Vagina (tissue), 2 donors: ENCODE results near the gene PLK4.

Experiments
- POLR2AphosphoS5 ChIP-seq, 2 donors: sonication (generic); formaldehyde crosslinking; IDR thresholded peaks; one replicate each; pipeline ENCODE4 v1.9.0; 2017; ENCODE audit warnings: antibody characterized with exemption in 2 of 2, mild to moderate bottlenecking in 2 of 2, low read depth in 1 of 2; ENCODE audit not compliant: insufficient read depth in 1 of 2
- TF ChIP-seq, protein P1 (sequence below), 3 experiments: fragments of 450-650 bp in 2 of 3; fragments of 200-600 bp in 1 of 3; sonication (generic) in 1 of 3; IDR thresholded peaks; one replicate each; pipeline ENCODE4 v1.5.1; 2017 to 2019; ENCODE audit warnings: antibody characterized with exemption in 3 of 3, mild to moderate bottlenecking in 2 of 3, moderate library complexity in 2 of 3

DNA sequence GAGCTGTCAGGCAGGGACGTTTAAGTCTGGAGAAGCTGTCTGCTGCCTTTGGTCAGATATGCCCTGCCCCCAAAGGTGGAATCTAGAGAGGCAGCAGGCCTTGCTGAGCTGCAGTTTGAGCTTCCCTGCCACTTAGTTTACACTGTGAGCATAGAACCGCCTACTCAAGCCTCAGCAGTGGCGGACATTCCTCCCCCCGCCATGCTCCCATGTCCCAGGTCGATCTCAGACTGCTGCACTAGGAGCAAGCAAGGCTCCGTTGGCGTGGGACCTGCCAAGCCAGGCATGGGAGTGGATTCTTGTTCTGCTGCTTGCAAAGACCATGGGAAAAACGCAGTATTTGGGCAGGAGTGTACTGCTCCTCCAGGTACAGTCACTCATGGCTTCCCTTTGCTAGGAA lies 24.3 kb downstream of the PLK4 start:
- TF ChIP-seq POLR2AphosphoS5 (IDR thresholded peaks at IDR 0.05; ENCODE audit: insufficient read depth in 1 of 2, low read depth in 1 of 2) = no peak
- TF ChIP-seq, protein P1, sequence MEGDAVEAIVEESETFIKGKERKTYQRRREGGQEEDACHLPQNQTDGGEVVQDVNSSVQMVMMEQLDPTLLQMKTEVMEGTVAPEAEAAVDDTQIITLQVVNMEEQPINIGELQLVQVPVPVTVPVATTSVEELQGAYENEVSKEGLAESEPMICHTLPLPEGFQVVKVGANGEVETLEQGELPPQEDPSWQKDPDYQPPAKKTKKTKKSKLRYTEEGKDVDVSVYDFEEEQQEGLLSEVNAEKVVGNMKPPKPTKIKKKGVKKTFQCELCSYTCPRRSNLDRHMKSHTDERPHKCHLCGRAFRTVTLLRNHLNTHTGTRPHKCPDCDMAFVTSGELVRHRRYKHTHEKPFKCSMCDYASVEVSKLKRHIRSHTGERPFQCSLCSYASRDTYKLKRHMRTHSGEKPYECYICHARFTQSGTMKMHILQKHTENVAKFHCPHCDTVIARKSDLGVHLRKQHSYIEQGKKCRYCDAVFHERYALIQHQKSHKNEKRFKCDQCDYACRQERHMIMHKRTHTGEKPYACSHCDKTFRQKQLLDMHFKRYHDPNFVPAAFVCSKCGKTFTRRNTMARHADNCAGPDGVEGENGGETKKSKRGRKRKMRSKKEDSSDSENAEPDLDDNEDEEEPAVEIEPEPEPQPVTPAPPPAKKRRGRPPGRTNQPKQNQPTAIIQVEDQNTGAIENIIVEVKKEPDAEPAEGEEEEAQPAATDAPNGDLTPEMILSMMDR (IDR thresholded peaks at IDR 0.05) = no peak
